PC-3 (cell line): ENCODE data around the gene MANBA.

ENCODE experiments used
- EZH2 ChIP-seq: fragments of 300-600 bp; sonication (generic); IDR thresholded peaks from one replicate; pipeline ENCODE4 v1.6.1; 2017; ENCODE audit warnings: antibody characterized with exemption, mild to moderate bottlenecking, low read length; ENCODE audit not compliant: unreplicated experiment
- EZH2phosphoT487 ChIP-seq: fragments of 300-600 bp; sonication (generic); IDR thresholded peaks from 2 replicates; pipeline ENCODE4 v1.6.1; 2018; ENCODE audit warnings: mild to moderate bottlenecking, antibody characterized with exemption, low read length, borderline replicate concordance
- TF ChIP-seq, protein P1 (sequence below): fragments of 300-600 bp; sonication (generic); conservative IDR thresholded peaks from 2 replicates; pipeline ENCODE4 v1.5.1; 2017; ENCODE audit warnings: antibody characterized with exemption, low read depth, mild to moderate bottlenecking, low read length

DNA sequence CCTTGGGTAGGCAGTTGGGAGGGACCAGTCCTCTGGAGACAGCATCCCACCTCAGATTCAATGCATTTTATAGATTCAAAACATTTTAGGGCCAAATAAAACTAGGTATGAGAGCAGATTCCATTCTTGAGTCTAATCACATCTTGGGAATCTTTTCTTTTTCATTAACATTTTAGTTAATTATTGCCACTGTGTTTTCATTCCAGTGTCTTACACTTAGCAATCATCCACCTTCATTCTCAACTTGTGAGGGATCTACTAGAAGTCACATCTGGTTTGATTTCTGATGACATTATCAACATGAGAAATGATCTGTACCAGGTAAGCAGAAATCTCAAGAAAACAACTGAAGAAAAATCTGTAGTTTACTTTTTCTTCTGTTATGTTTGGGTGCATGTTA, 160.1 kb downstream of the MANBA start:
- TF ChIP-seq, protein P1, sequence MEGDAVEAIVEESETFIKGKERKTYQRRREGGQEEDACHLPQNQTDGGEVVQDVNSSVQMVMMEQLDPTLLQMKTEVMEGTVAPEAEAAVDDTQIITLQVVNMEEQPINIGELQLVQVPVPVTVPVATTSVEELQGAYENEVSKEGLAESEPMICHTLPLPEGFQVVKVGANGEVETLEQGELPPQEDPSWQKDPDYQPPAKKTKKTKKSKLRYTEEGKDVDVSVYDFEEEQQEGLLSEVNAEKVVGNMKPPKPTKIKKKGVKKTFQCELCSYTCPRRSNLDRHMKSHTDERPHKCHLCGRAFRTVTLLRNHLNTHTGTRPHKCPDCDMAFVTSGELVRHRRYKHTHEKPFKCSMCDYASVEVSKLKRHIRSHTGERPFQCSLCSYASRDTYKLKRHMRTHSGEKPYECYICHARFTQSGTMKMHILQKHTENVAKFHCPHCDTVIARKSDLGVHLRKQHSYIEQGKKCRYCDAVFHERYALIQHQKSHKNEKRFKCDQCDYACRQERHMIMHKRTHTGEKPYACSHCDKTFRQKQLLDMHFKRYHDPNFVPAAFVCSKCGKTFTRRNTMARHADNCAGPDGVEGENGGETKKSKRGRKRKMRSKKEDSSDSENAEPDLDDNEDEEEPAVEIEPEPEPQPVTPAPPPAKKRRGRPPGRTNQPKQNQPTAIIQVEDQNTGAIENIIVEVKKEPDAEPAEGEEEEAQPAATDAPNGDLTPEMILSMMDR = no peak
- TF ChIP-seq EZH2 = no peak
- TF ChIP-seq EZH2phosphoT487 = no peak
